Endometrial microvascular endothelial cells (primary cell): ENCODE results near the gene NCLN. TPM values are rescaled to one million over a fixed set of nuclear protein-coding genes. Genes with fewer than 3 reads are reported as not detected.
"Not testable (repeated sequence)": the region's sequence is repeated elsewhere in the genome, so short reads cannot be mapped to it uniquely, and the experiment has no call there.

Experiments used
- in situ Hi-C: cut with HindIII; loops from 2 replicates; pipeline ENCODE4 v1.10.0; 2017; ENCODE audit warnings: low sequenced_read_pairs, low pct_unique_long_range_greater_than_20kb; ENCODE audit errors: inconsistent ontology term
- total RNA-seq: library from RNA; depleted of rRNA; stranded (reverse); fragments of >200 nt; gene quantifications from one replicate; pipeline ENCODE4 v1.2.3, GENCODE V29; 2015; ENCODE audit errors: inconsistent ontology term

Gene NCLN
- total RNA-seq, 1 donor from 2014 or later = 125 TPM

DNA sequence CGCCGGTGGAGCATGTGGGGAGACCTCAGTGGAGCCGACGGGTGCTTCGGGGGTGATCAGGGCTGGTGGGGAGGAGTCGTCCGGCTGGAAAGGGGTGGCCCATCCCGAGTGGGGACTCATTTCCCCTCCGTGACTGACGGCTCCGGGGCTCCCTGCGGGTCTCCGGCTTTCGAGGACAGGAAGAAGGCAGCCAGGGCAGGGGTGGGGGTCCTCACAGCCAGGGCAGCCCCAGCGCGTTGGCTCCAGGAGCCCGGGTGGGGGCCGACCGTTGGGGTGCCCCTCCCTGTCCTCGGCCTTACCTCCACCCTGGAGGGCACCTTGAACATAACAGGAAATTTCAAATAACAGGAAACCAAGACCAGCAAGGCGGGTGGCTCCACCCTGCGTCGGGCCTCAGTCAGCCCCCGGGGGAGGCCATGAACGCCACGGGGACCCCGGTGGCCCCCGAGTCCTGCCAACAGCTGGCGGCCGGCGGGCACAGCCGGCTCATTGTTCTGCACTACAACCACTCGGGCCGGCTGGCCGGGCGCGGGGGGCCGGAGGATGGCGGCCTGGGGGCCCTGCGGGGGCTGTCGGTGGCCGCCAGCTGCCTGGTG, 7.3 kb upstream of the NCLN start, which contains the start of gene S1PR4:
Gene S1PR4 (plus strand): TSS at position 393 of the 596 bp plus-strand sequence. CDS start 24 bp downstream, at position 417.
- in situ Hi-C loops = no loop called here

DNA sequence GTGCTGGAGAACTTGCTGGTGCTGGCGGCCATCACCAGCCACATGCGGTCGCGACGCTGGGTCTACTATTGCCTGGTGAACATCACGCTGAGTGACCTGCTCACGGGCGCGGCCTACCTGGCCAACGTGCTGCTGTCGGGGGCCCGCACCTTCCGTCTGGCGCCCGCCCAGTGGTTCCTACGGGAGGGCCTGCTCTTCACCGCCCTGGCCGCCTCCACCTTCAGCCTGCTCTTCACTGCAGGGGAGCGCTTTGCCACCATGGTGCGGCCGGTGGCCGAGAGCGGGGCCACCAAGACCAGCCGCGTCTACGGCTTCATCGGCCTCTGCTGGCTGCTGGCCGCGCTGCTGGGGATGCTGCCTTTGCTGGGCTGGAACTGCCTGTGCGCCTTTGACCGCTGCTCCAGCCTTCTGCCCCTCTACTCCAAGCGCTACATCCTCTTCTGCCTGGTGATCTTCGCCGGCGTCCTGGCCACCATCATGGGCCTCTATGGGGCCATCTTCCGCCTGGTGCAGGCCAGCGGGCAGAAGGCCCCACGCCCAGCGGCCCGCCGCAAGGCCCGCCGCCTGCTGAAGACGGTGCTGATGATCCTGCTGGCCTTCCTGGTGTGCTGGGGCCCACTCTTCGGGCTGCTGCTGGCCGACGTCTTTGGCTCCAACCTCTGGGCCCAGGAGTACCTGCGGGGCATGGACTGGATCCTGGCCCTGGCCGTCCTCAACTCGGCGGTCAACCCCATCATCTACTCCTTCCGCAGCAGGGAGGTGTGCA, 6.6 kb upstream of the NCLN start:
- in situ Hi-C loops = no loop called here

DNA sequence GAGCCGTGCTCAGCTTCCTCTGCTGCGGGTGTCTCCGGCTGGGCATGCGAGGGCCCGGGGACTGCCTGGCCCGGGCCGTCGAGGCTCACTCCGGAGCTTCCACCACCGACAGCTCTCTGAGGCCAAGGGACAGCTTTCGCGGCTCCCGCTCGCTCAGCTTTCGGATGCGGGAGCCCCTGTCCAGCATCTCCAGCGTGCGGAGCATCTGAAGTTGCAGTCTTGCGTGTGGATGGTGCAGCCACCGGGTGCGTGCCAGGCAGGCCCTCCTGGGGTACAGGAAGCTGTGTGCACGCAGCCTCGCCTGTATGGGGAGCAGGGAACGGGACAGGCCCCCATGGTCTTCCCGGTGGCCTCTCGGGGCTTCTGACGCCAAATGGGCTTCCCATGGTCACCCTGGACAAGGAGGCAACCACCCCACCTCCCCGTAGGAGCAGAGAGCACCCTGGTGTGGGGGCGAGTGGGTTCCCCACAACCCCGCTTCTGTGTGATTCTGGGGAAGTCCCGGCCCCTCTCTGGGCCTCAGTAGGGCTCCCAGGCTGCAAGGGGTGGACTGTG, 5.9 kb upstream of the NCLN start:
- in situ Hi-C loops = no loop called here

DNA sequence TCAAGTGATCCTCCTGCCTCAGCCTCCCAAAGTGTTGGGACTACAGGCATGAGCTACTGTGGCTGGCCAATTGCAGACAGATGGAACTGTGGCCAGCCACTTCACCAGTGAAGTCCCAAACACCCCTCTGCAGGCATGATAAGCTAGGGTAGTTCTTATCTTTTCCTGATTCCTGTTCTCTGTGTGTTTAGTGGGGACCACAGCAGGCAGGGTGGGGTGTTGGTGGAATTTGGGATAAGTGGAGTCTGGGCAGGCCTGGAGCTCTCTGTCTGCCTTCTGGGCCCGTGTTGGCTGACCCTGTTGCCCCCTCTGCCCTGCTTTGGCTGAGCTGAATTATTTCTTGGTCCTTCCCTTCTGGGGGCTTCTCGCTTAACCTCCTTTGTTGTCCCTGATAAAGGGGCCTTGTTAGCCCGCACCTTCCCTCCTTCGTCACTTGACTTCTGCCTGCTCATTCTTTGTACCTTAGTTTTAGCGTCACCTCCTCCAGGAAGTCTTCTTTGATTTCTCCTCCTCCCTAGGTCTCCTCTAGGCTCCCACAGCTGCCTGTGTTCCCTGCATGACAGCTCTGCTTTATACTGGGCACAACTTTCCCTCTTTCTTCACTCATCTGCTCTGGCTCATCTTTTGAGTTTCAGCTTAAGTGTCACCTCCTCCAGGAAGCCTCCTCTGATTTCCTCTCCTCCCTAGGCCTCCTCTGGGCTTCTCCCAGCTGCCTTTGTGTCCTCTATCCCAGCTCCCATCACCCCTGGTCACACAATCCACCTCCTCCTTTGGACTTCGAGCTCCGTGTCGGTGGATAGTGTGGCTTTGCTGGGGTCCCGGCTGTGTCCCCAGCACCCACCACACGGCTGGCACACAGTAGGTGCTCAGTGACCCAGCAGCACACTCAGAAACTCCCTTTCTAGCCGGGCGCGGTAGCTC, 1.7 kb upstream of the NCLN start:
- in situ Hi-C loops = no loop called here

DNA sequence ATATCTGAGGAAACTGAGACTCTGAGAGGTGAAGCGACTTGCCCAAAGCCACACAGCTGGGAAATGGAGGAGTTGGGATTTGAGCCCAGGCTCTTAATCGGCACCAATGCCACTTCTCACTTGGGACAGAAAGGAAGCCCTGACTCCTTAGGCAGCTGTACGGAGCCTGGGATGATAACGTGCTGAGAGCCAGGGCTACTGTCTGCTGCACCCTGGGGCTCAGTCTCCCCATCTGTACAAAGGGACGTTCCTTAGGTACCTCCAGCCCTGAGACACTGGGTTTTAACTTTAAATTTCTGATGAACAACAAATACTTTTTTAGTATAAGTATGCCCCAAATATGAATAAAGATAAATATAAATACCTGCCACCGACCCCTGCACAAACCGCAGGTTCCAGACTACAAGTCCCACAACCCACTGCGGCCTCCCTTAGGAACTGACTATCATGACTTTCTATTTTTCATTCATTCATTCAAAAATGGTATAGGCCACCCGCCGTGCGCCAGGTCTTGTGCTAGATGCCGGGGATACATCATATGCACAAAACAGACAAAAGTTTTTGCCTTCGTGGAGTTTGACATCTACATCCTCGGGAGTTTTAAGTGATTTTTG, 776 bp upstream of the NCLN start:
- in situ Hi-C loops = no loop called here

DNA sequence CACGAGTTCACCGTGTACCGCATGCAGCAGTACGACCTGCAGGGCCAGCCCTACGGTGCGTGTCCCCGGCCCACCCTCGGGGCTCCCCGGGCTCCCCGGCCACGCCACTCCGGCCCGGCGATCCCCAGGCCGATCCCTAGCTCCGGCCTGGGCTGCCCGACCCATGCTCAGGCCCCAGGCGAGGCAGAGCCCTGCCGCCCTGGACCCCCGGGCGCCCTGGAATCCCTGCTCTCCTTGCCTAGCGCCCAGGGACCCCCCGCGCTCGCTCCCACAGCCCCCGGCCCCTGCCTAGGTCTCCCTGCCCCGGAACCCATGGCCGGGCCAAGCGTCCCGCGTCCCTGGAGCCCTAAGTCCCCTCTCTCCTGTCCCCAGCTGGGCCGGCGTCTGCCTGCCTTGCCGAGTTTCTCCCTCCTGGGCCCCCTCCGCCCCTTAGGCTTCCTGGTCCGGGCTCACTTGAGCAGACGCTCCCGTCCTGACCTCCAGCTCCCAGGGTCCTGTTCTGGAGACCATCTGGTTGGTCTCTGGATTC, 494 bp downstream of the NCLN start:
- in situ Hi-C loops = no loop called here

DNA sequence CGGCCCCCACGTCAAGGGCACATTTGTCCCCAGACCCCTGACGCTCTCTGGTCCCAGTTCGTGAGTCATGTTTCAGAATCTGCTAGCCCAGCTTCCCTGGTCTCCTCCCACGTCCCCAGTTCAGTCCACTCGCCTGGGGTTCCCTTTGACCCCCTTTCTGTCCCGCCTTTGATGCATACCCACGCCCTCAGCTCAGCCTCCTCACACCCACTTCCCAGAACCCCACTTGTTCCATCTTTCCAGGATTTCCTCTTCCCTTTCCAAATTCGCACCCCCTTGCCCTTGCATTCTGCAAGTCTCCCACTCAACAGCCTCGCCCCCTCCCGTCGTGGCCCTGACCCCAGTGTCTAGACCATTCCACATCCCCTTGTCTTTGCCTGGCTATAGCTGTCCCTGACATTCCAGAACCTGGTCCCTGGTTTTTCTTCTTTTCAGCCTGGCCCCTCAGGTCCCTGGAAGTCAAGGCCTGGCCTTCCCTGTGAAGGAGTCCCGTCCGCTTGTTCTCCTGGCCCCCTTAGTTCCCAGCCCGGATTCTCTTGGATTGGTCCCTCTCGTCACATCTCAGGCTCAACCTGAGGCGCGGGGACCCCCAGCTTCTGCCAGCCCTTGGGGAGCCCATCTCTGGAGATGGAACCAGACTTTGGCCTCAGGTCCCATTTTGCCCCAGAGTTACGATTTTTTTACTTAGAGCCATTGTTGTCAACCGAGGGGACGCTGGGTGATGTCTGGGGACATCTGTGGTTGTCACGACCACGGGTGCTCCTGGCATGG, 1.3 kb downstream of the NCLN start:
- in situ Hi-C loops = no loop called here

DNA sequence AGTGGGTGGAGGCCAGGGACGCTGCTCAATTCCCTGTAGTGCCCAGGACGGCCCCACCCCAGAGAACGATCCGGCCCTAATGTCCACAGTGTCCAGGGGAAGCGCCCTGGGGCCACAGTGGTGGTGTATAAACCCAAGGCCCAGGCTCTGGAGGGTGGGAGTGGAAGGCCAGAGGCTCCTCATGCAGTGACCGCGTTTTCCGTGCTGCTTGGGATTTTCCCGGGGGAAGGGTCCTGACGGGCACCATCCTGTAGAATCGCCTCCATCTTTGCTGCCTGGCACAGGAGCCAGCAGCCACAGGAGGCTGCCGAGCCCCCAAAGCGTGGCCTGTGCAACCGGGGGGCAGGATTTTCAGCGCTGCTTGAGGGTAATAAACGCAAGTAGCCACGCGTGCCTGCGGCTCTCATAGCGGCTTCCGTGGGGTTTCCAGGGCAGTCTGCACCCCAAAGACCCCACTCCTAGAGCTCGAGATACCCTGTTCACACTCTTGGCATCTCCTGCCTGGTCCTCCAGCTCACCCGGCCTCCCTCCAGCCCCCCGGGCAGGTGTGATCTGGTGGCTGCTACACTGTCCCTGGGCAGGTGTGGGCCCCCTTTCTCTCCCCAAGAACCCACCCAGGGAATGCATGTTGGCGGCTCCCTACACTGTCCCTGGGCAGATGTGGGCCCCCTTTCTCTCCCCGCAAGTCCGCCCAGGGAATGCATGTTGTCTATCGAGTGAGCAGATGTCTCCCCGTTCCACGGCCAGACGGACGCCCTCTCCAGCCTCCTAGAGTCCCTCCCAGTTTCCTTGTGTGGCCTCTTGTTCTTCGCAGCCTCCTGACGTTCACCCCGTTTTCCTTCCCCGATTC, 2.2 kb downstream of the NCLN start:
- in situ Hi-C loops = no loop called here

DNA sequence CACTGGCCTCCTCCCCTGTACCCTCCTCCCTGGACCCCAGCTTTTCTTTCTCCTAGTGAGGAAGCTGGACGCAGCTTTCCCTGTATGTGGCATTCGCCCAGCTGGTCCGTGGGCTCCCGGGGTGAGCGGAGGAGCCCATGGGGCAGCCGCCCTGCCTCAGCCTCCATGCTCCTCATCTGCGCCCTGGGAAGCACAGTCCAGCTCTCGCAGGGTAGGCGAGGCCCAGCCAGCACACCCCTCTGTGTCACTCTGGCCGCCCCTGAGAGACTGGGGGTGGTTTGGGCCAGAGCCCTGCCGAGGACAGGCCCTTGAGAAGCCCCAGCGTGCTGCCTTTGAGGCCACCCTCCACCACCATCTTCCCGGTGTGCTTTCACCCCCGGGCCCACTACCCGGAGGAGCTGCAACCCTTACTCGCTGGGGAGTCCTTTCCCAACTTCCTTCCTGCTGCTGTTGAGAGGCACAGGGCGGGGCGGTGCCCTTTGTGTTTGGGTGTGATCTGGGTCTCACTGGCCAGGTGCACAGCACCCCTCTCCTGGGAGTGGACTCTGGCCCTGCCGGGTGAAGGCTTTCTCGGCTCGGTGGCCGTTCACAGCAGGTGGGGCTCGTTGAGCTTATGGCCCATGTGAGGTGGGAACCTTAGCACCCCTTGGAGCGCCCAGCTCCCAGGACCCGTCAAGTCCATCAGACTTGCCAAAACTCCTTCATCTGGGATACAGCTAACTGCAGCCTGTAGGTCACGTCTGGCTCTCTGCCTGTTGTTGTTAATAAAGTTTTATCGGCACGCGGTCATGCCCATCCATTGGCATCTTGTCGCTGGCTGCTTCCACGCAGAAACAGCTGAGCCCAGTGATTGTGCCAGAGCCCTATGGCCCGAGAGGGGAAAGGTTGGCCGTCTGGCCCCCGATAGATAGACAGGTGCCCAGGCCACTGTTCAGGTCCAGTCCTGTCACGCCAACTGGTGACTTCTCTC, 3.2 kb downstream of the NCLN start:
- in situ Hi-C loops = no loop called here

DNA sequence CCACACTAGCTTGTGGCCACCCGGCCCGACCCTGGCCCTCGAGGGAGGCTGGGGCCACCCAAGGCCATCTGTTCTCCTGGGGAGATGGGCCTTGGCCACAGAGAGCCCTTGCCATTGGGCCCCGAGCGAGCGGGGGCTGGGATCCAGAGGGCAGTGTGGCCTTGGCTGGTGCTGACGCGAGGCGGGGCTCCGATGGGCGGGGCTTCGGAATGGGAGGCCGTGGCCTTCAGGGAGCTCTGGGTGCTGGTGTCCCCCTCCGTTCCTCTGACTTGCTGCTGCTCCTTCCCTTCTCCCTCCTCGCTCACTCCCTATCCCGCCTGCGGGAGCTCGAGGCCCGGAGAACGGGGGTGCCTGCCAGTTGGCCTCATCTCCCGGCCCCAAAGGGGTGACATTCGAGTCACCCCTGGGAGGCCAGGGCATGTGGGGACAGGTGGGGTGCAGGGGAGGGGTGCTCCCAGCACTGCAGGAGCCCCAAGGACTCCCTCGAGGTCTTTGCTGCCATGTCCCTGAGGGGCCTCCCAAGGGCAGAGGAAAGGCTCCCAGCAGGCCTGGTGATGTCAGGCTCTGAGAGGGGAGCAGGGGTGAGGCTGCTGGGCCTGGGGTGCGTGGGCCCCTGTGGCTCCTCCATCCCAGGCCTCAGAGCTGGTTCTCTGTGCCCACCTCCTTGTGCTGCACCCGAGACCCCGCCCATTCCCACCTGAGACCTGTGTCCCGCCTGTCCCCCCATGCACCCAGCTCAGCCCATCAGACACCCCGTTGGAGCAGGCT, 4.2 kb downstream of the NCLN start:
- in situ Hi-C loops = no loop called here

DNA sequence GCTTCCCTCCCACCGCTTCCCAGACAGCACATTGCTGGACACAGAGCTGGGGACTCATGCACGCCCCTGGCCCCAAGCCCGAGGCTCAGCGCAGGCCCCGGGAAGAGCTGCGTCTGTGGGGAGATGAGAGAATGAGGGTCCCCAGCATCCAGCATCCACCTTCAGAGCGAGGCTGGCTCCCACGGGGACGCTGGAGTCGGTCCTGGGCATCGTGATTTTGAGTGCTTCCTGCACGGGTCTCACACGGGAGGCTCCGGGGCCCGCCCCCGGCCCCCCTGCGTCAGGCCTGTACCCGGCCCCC, 4.7 kb downstream of the NCLN start:
- in situ Hi-C loops = no loop called here

DNA sequence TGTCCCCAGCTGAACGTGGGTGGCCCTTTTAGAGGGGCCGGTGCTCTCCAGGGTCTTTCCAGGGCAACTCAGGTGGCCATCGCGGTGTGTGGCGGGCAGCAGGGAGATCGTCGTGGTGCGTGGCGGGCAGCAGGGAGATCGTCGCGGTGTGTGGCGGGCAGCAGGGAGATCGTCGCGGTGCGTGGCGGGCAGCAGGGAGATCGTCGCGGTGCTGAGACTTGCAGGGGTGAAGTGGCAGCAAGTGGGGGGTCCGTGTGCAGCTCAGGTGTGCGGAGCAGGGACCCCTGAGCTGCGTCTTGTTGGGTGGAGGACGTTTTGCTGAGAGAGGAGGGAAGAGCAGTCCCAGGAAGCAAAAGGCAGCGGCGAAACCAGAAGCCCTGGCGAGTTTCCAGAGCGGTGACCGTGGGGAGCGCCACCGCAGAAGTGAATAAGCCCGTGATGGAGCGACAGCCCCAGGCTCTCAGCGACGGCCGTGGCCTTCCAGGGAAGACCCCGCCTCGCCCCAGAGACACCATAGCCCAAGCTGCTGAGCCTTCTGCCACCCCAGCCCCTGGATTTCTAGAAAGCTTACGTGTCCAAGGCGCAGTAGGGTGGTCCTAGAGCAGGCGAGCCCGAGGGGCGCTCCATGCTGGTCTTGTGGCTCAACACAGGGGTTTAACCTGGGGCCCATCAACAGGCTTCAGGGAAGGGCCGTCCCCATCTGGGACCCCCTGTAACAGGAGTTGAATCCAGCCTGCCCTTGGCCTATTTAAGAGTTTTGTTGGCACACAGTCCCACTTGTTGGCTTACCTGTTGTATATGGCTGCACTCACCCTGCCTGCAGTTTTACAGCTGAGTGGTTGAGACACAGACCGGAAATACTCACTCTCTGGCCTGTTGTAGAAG, 5.4 kb downstream of the NCLN start:
- in situ Hi-C loops = no loop called here

DNA sequence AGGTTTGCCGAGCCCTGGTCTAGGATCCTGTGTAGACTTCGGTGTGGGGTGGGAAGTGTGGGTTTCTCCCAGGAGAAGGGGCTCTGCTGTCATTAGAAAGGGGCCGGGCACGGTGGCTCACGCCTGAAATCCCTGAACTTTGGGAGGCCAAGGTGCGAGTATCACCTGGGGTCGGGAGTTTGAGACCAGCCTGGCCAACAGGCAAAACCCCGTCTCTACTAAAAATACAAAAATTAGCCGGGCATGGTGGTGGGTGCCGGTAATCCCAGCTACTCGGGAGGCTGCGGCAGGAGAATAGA, 6.0 kb downstream of the NCLN start:
- in situ Hi-C loops = not testable (repeated sequence)

DNA sequence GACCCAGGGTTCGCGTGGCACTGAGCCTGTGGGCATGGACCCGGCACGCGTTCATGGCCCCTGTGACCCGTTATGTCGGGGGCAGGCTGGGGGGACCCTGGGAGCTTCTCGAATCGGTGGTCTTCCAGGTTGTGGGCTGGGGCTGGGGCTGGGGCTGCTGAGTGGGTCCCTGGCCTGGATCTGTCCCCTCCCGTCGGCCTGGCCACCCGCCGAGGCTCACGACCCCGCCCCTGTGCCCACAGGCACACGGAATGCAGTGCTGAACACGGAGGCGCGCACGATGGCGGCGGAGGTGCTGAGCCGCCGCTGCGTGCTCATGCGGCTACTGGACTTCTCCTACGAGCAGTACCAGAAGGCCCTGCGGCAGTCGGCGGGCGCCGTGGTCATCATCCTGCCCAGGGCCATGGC, 6.5 kb downstream of the NCLN start:
- in situ Hi-C loops = no loop called here

DNA sequence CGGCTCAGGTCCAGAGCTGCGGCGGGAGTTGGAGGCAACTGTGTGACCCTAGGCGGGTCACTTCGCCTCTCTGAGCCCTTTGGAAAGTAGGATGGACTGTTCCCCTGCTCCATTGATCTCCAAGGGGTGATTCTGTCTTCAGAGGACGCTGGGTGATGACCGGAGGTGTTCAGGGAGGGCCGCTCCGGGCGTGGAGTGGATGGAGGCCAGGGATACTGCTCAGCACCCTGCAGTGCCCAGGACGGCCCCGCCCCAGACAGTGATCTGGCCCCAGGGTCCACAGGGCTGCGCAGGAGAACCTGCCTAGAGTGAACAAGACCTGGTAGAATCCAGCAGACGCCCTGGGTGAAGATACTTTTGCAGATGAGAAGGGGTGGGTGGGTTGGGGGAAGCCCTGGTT, 7.0 kb downstream of the NCLN start:
- in situ Hi-C loops = no loop called here
